Activated T-helper 1 cell treated with anti-CD3 and anti-CD28 coated beads, Interleukin-12 subunit alpha, Interleukin-12 subunit beta, Interleukin-2, Interleukin-4 antibody, amounts not matched to agents 30 ng/mL and 10 ng/mL and 1 ng/mL, durations not matched to agents 14 hours and 24 hours and 36 hours (primary cell): ENCODE measurements around the gene MEA1. TPM values are rescaled to one million over a fixed set of nuclear protein-coding genes. Genes with fewer than 3 reads are reported as not detected.

Experiments
- DNase-seq: peaks from one replicate; pipeline ENCODE4 v3.0.0; 2021; ENCODE audit warnings: low spot score
- H3K27ac Mint-ChIP-seq: one replicate; pipeline ENCODE4 v1.8.0; 2021; ENCODE audit warnings: mild to moderate bottlenecking, mixed read lengths
- H3K27me3 Mint-ChIP-seq: one replicate; pipeline ENCODE4 v1.8.0; 2022; ENCODE audit warnings: mild to moderate bottlenecking, moderate library complexity, mixed read lengths; ENCODE audit not compliant: insufficient read depth
- H3K36me3 Mint-ChIP-seq: one replicate; pipeline ENCODE4 v1.8.0; 2021; ENCODE audit warnings: low read depth, mixed read lengths
- H3K4me1 Mint-ChIP-seq: one replicate; pipeline ENCODE4 v1.8.0; 2021; ENCODE audit warnings: low read depth, mixed read lengths
- H3K4me3 Mint-ChIP-seq: one replicate; pipeline ENCODE4 v1.8.0; 2021; ENCODE audit warnings: mild to moderate bottlenecking, moderate library complexity, mixed read lengths
- H3K9me3 Mint-ChIP-seq: one replicate; pipeline ENCODE4 v1.8.0; 2021; ENCODE audit warnings: mixed read lengths
- intact Hi-C: fragments of 100-400 bp; cut with micrococcal nuclease; formaldehyde crosslinking; loops from one replicate; pipeline ENCODE4 v1.15.1; 2024
- total RNA-seq: library from RNA; stranded (reverse); gene quantifications from 2 replicates; pipeline ENCODE4 v1.2.3, GENCODE V29; 2022

MEA1 gene
- total RNA-seq, 1 donor from 2014 or later, result 92.7 TPM

DNA sequence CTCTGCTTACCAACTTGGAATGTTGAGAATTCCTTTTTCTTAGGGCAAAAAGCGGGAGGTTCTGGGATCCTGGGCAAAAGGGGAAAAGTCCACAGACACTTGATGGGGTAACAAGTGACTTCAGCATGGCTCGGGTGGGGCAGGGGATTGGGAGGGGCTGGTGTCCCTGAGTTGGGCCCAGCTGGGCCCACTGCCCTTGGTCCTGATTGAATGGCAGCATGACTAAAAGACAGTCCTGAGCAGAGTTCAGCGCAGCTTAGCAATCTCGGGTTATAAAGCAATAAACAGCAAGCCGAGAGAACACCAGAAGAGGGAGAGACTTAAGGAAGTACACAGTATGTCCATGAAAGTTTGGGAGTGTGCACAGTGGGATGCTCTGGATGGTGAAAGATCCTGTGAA is 23.8 kb downstream of the MEA1 start:
- H3K4me3 Mint-ChIP-seq, result no peak overlapping the region
- intact Hi-C loops, result loop anchor here (10.0 kb wide), 1 partner anchor 245 kb away; the partner anchor contains the start of gene TBCC

DNA sequence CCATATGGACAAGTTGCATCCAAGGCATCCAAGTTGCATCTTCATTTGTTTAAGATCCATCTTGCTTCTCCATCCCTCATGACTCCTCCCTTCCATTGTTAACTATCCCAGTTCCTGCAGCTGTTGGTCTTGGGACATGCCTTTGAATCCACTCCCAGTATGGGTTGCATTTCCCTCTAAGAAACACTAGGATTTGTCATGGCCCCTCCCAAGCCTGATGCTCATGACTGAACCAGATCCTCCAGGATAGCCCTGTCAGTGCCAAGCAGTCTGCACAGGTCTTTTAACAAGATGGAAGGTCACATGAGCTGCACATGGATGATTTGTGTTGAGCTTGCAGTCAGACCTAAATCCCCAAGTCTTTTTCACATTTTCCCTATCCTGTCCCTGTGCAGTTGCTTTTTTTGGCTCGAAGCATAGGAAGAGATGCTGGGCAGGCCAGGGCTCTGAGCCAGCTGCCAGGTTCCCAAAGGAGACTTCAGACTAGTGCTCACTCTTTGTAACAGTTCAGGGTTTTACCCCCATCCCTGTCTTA is 25.2 kb downstream of the MEA1 start:
- Mint-ChIP-seq H3K4me3 (no peak overlapping the region), H3K27me3 (no peaks in the 10 kb centered on the region), H3K36me3 (peaks cover 22% of the 10 kb centered on the region), H3K9me3 (no peaks in the 10 kb centered on the region), H3K4me1 (peaks cover 47% of the 10 kb centered on the region), H3K27ac (peak overlapping the region; percentile 14)
- intact Hi-C loops, result loop anchor here (10.0 kb wide), 1 partner anchor 244 kb away; the partner anchor contains the start of gene TBCC
- no peak for DNase-seq

More for the DNA sequence above, 23.8 kb downstream of the MEA1 start:
- H3K27me3 Mint-ChIP-seq, result no peaks in the 10 kb centered on the region
- no peak overlapping the region for H3K27ac Mint-ChIP-seq
- H3K4me1 Mint-ChIP-seq, result peaks cover 44% of the 10 kb centered on the region
- H3K36me3 Mint-ChIP-seq, result peaks cover 25% of the 10 kb centered on the region
- no peak for DNase-seq
- no peaks in the 10 kb centered on the region for H3K9me3 Mint-ChIP-seq

DNA sequence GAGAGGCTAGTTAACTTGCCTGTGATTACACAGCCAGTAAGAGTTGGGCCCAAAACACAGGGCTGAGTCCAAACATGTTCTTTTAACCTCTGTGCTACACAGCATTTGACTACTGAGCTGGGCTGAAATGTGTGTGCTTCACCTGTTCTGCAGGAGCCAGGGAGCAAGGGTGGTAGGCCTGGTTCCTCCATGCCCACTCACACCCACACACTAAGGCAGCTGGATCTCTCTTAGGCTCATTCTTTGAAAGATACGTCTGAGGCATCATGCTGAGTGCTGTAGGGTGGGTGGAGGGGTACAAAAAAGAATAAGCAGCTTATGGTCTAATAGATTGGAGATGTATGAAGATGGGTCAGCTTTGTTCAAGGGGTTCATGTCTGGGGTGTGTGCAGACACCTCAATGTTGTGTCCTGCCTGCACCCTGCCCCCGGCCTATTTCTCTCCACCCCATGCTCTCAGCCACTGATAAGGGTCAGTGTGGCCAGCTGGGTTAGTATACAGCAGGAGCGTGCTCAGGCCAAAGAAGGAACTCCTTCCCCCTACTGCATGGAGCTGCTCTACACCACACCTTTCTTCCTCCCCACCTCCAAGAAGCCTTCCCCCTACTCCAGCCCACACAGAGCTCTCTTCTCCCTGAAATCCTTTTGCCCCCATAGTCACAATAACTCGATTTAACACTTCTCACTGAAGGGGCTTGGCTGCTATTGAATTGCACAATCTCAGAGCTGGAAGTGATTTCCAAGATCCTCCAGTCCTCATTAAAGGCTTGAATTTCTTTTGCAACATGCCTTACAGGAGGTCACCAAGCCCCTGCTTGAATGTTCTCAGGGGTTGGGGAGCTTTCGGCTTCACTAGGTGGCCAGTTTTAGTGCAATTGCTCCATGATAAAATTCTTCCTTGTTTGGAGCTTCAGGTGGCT is 26.0 kb downstream of the MEA1 start:
- intact Hi-C loops, result loop anchor here (10.0 kb wide), 1 partner anchor 243 kb away; the partner anchor contains the start of gene TBCC
- Mint-ChIP-seq H3K4me3 (no peak overlapping the region), H3K36me3 (peaks cover 21% of the 10 kb centered on the region), H3K4me1 (peaks cover 46% of the 10 kb centered on the region), H3K9me3 (no peaks in the 10 kb centered on the region), H3K27ac (peak overlapping the region; percentile 14), H3K27me3 (no peaks in the 10 kb centered on the region)
- no peak for DNase-seq

DNA sequence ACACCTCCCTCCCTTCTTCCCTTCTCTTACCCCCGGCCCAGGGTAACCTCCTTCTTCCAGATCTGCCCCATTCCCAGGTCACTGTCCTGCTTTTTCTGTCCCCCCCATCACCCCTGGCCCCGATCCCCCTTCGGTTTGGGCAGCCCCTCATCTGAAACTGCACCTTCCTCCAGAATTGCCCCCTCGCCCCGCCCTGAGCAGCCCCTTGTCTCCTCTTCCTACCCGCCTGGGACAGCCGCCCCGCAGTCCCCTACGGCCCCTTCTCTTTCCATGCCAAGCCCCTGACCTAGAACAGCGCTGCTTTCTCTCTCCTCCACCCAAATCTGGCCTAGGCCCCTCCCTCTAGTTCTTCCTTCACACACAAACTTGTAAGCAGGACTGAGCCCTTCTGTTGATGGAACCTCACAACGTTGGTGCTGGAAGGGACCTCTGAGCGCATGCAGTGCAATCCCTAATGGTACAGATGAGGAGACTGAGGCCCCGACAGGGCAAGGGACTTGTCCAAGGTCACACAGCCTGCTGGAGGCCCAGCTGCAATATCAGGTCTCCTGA is 28.7 kb downstream of the MEA1 start:
- Mint-ChIP-seq H3K27ac (peak overlapping the region; percentile 94), H3K9me3 (no peaks in the 10 kb centered on the region), H3K27me3 (no peaks in the 10 kb centered on the region), H3K4me1 (peaks cover 53% of the 10 kb centered on the region), H3K4me3 (peak overlapping the region; percentile 92), H3K36me3 (peaks cover 15% of the 10 kb centered on the region)
- no peak for DNase-seq
- intact Hi-C loops, result loop anchor here (1.0 to 10.0 kb wide), 8 partner anchors 28 to 240 kb away; partner anchors contain the start of genes CNPY3, CUL7, KLC4 and MEA1

DNA sequence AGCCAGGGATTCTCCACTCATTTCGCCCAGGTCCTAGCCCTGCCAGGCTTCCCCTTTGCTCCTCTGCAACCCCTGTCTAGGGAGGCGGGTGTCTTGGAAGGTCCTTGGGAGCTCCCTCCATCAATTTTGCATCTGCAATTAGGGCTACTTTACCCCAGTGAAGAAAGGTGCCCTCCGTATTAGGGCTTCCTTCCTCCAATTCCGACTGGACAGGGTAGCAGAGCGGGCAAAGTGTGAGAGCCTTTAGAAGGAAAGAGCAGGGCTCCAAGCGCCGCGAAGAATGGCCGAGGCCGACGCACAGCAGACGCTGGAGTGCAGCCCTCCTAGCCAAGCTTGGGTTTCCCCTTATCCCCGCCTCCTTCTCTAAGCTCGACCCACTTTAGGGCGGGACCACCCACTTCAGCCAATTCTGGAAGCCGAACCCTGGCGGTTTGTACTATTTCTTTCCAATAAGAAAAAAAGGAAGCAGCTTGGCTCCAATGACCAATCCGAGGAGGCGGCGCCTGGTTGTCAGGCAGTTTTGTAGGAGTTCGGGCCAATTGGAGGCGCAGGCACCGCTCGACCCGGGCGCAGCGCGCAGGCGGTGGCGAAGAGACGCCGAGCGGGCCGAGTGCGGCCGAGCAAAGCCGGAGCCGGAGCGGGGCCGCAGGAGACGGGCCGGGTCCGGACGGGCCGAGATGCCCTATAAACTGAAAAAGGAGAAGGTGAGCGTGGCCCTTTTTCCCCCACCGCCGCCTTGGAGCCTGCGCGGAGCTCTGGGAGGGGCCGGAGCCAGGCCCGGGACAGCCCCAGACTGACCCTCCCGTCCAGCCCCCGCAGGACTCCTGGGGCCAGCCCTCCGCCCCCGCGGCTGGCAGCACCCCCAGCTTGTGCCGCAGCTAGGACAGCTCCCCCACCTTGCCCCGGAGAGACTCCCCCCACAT is 29.5 kb downstream of the MEA1 start, which contains the start of gene PPP2R5D:
PPP2R5D (plus strand) TSS at position 570 of the 923 bp plus-strand sequence; CDS start at position 678, 108 bp downstream.
- Mint-ChIP-seq H3K36me3 (peaks cover 8% of the 10 kb centered on the region), H3K9me3 (no peaks in the 10 kb centered on the region), H3K4me3 (peak within 1 kb of the TSS; percentile 92), H3K27me3 (no peaks in the 10 kb centered on the region), H3K27ac (peak within 1 kb of the TSS; percentile 94), H3K4me1 (peaks cover 57% of the 10 kb centered on the region)
- intact Hi-C loops, result loop anchor here (1.0 to 10.0 kb wide), 8 partner anchors 29 to 239 kb away; partner anchors contain the start of genes CNPY3, CUL7, KLC4 and MEA1
- DNase-seq, result peak; percentile 97

DNA sequence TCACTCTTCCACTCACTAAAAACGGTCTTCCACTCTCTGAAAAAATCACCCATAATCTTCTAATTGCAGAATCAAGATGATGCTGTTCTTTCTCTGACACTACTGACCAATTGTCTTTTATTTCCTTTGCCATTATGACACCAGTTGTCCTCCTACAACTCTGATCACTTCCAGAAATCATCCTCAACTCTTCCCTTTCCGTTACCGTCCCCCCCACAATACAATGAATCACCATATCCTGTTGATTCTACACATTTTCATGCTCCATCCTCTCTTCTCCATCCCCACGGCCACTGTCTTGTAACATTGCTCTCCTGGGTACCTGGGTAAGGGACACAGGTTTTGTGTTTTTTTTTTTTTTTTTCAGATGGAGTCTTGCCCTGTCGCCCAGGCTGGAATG is 31.9 kb downstream of the MEA1 start:
- no peaks in the 10 kb centered on the region for H3K9me3 Mint-ChIP-seq
- peaks cover 2% of the 10 kb centered on the region for H3K36me3 Mint-ChIP-seq
- no peak overlapping the region for H3K4me3 Mint-ChIP-seq
- peaks cover 52% of the 10 kb centered on the region for H3K4me1 Mint-ChIP-seq
- intact Hi-C loops, result loop anchor here (10.0 kb wide), 1 partner anchor 237 kb away; the partner anchor contains the start of gene TBCC
- DNase-seq, result no peak
- H3K27me3 Mint-ChIP-seq, result no peaks in the 10 kb centered on the region
- no peak overlapping the region for H3K27ac Mint-ChIP-seq

DNA sequence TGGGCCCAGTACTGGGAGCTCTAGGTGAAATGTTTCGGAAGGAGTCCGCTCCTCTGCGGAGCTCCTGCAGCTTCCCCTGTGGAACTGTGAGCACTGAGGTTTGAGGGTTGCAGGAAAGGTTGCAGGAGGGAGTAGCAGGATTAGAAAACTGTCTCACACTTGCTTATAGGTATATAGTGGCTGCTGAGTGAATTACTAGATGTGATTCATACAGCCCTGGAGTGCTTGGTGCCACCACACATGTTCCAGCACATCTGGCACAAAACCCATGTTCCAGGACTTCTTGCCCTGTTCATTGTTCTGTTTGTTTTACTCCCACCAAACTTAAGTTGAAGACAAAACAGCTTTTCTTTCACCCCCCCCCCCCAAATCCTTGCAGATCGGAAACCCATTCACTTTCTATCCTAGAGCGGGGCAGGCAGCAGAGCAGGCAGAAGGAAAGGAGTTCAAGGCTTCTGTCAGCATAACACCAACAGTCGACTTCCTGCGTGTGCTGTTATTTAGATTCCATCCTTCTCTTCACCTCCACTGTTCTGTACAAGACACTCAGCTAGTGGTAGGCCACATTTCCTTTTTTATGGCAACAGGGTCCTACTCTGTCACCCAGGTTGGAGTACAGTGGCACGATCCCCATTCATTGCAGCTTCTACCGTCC is 34.1 kb downstream of the MEA1 start:
- Mint-ChIP-seq H3K9me3 (no peaks in the 10 kb centered on the region), H3K36me3 (peaks cover 10% of the 10 kb centered on the region), H3K27ac (peak overlapping the region; percentile 96), H3K27me3 (no peaks in the 10 kb centered on the region), H3K4me3 (peak overlapping the region; percentile 88), H3K4me1 (peaks cover 39% of the 10 kb centered on the region)
- intact Hi-C loops, result loop anchor here (1.0 to 10.0 kb wide), 9 partner anchors 19 to 448 kb away; partner anchors contain the start of genes ABCC10, CNPY3, GNMT and KLC4
- no peak for DNase-seq

DNA sequence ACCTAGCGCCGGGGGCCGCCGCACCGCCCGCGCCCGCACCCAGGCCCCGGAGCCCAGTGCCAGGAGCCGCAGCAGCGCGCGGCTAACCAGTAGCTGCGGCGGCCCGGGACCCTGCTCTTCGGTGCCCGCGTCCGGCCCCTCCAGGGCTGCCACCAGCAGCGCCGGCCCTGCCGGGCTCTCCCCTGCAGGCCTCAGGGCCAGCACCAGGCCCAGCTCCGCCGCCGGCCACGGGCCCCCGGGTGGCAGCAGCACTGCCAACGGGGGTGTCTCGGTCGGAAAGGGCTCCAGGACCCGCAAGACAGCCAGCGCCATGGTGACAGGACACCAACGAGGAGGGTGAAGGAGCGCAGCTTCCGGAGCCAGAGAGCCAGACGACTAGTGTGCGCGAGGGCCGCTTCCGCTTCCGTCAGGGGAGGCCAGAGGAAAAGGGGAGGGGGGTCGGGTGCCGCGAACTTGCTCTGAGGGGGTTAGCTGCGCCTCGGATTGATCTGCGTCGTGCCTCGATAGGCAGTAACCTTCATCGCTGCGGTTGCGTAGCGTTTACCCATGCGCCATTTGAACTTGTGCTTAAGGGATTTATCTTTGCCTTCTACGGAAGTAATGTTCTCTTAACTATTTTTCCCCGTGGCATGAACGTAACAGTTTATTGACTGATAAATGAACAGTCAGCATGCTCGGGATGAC is 34.8 kb downstream of the MEA1 start, which contains the start of gene PEX6:
PEX6 (minus strand) TSS at position 343 of the 684 bp plus-strand sequence; CDS start at position 312, 31 bp downstream.
- intact Hi-C loops, result loop anchor here (1.0 to 5.0 kb wide), 8 partner anchors 19 to 448 kb away; partner anchors contain the start of genes ABCC10, CNPY3, GNMT and KLC4
- Mint-ChIP-seq H3K4me3 (peak within 1 kb of the TSS; percentile 91), H3K4me1 (peaks cover 38% of the 10 kb centered on the region), H3K27me3 (no peaks in the 10 kb centered on the region), H3K36me3 (peaks cover 11% of the 10 kb centered on the region), H3K27ac (peak within 1 kb of the TSS; percentile 96), H3K9me3 (no peaks in the 10 kb centered on the region)
- DNase-seq, result peak; percentile 94

DNA sequence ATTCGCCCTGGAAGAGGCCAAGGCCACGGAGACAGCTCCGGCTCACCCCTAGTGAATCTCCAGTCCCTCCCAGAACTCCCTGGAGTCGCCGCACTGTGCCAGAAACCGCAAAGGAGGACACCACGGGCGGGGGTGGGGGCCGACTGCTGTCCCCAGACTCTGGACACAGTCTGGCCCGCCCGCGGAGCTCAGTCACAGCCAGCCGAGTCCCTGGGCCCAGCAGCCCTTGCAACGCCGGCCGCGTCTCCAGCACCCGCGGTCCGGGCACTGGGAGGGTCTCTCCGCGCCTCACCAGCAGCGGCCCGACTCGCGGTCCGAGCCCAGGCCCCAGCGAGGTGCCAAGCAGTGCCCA is 35.3 kb downstream of the MEA1 start:
- no peaks in the 10 kb centered on the region for H3K9me3 Mint-ChIP-seq
- no peaks in the 10 kb centered on the region for H3K27me3 Mint-ChIP-seq
- H3K36me3 Mint-ChIP-seq, result peaks cover 16% of the 10 kb centered on the region
- intact Hi-C loops, result loop anchor here (5.0 kb wide), 1 partner anchor 449 kb away; the partner anchor contains the start of gene ABCC10
- peak overlapping the region; percentile 91 for H3K4me3 Mint-ChIP-seq
- H3K4me1 Mint-ChIP-seq, result peaks cover 34% of the 10 kb centered on the region
- H3K27ac Mint-ChIP-seq, result peak overlapping the region; percentile 76
- peak; percentile 7 for DNase-seq

DNA sequence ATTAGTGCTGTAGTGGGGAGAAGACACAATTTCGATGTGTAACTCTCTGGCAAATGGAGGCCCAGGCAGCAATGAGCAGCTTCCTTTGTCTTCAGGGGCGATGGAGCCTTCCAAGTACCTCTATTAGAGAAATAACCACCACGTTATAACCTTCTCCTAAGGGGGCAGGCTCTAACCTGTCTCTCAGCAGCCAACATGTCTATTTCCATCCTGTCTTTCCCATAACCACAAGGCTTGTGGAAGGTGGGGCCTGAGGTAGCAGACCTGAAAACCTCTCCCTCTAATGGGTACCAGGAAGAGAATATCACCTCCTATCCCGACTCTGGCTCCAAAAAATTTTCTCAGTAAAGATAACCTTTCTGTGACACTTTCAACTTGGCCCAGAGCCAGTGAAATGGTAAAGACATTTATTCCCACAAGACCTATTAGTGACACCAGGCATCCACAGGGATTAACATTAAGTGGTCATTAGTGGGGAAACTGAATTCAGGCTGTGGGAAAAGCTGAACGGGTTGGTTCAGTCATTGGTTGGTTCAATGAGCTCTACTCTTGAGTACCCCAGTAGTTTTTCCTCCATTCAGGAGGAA is 38.7 kb downstream of the MEA1 start:
- peak overlapping the region; percentile 18 for H3K27ac Mint-ChIP-seq
- DNase-seq, result no peak
- H3K27me3 Mint-ChIP-seq, result no peaks in the 10 kb centered on the region
- H3K9me3 Mint-ChIP-seq, result no peaks in the 10 kb centered on the region
- no peak overlapping the region for H3K4me3 Mint-ChIP-seq
- peaks cover 33% of the 10 kb centered on the region for H3K4me1 Mint-ChIP-seq
- H3K36me3 Mint-ChIP-seq, result peaks cover 21% of the 10 kb centered on the region
- intact Hi-C loops, result loop anchor here (5.0 kb wide), 1 partner anchor 452 kb away; the partner anchor contains the start of gene ABCC10

DNA sequence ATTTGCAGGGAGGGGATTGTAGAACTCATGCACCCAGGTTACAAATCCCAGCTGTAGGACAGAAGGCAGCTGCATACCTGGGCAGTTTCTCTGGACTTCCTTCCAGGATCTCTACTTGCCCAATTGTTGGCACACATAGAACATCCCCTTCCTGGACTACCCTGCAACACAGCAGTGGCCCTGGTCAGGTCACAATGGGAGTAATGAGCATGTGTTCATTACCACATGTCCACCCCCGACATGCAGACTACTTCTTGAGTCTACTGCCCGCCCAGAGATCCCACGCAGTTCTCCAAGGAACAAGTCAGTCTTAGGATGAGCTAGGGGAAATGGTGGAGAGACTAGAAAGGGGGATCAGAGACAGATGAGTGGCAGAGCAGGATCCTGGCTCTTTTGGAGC is 39.8 kb downstream of the MEA1 start:
- H3K27ac Mint-ChIP-seq, result no peak overlapping the region
- H3K27me3 Mint-ChIP-seq, result no peaks in the 10 kb centered on the region
- intact Hi-C loops, result no loop called here
- no peak for DNase-seq
- H3K9me3 Mint-ChIP-seq, result no peaks in the 10 kb centered on the region
- no peak overlapping the region for H3K4me3 Mint-ChIP-seq
- H3K4me1 Mint-ChIP-seq, result peaks cover 22% of the 10 kb centered on the region
- peaks cover 24% of the 10 kb centered on the region for H3K36me3 Mint-ChIP-seq
